A673 (cell line): ENCODE measurements around the gene MTHFD2L. TPM values are rescaled to one million over a fixed set of nuclear protein-coding genes. Genes with fewer than 3 reads are reported as not detected.

ENCODE experiments used
- BruUV-seq: library from RNA; stranded (reverse); fragments of 400-500 nt; replicated peaks from 2 replicates; lab custom pipeline; 2021; lab: Mats Ljungman, UMichigan
- CTCF ChIA-PET: fragments of 300-600 bp; sonication (Branson Sonifier 250); formaldehyde crosslinking; loops from one replicate; lab custom pipeline; 2022; ENCODE audit warnings: antibody characterized with exemption; lab: Charles Lee
- POLR2A ChIA-PET: fragments of 300-600 bp; sonication (Branson Sonifier 250); formaldehyde crosslinking; loops from one replicate; lab custom pipeline; 2022; ENCODE audit warnings: antibody characterized with exemption; ENCODE audit not compliant: low non-redundant PET; lab: Charles Lee
- DNase-seq: peaks from one replicate; pipeline ENCODE4 v3.0.0-alpha.2; 2015; ENCODE audit warnings: low spot score
- H3K27ac ChIP-seq: fragments of 200-600 bp; sonication (generic); 2 replicates; pipeline ENCODE4 v1.5.1; 2016; ENCODE audit warnings: mixed run types, low read depth, mild to moderate bottlenecking, mixed read lengths, antibody characterized with exemption, low read length; ENCODE audit not compliant: poor library complexity, severe bottlenecking
- H3K27me3 ChIP-seq: fragments of 200-600 bp; sonication (generic); replicated peaks from 2 replicates; pipeline ENCODE4 v1.6.1; 2017; ENCODE audit warnings: mixed run types, low read depth, mild to moderate bottlenecking, mixed read lengths, antibody characterized with exemption, low read length; ENCODE audit not compliant: insufficient read depth, poor library complexity
- H3K36me3 ChIP-seq: fragments of 200-600 bp; sonication (generic); 2 replicates; pipeline ENCODE4 v1.6.1; 2016; ENCODE audit warnings: mixed run types, mild to moderate bottlenecking, mixed read lengths, antibody characterized with exemption, low read length; ENCODE audit not compliant: insufficient read depth, poor library complexity, severe bottlenecking
- H3K4me1 ChIP-seq: fragments of 200-600 bp; sonication (generic); 2 replicates; pipeline ENCODE4 v1.6.1; 2017; ENCODE audit warnings: mixed run types, mild to moderate bottlenecking, mixed read lengths, antibody characterized with exemption, low read length; ENCODE audit not compliant: insufficient read depth, poor library complexity, severe bottlenecking
- H3K4me3 ChIP-seq: fragments of 200-600 bp; sonication (generic); 2 replicates; pipeline ENCODE4 v1.5.1; 2016; ENCODE audit warnings: low read depth, mixed run types, mild to moderate bottlenecking, mixed read lengths, low read length; ENCODE audit not compliant: poor library complexity, severe bottlenecking
- H3K9me3 ChIP-seq: fragments of 200-600 bp; sonication (generic); 2 replicates; pipeline ENCODE4 v1.6.1; 2016; ENCODE audit warnings: mixed run types, low read depth, mild to moderate bottlenecking, mixed read lengths, antibody characterized with exemption, low read length; ENCODE audit not compliant: poor library complexity, severe bottlenecking
- CTCF ChIP-seq: fragments of 300-800, 200-600 bp; sonication (generic); conservative IDR thresholded peaks from 2 replicates; pipeline ENCODE4 v1.5.1; 2017; ENCODE audit warnings: low read depth, mild to moderate bottlenecking, antibody characterized with exemption, low read length, moderate library complexity, mixed read lengths
- EZH2 ChIP-seq: fragments of 200-600 bp; sonication (generic); IDR thresholded peaks from 2 replicates; pipeline ENCODE4 v1.6.1; 2017; ENCODE audit warnings: borderline replicate concordance, low read depth, mild to moderate bottlenecking, mixed read lengths, antibody characterized with exemption, low read length; ENCODE audit not compliant: poor library complexity, severe bottlenecking
- intact Hi-C: fragments of 100-400 bp; cut with micrococcal nuclease; formaldehyde crosslinking; loops from one replicate; pipeline ENCODE4 v1.10.0; 2022; ENCODE audit not compliant: unreplicated experiment
- total RNA-seq: library from RNA; stranded (reverse); gene quantifications from 2 replicates; pipeline ENCODE4 v1.2.3, GENCODE V29; 2021

Gene MTHFD2L
- total RNA-seq, 1 experiment from 2014 or later: 11.4 TPM

DNA sequence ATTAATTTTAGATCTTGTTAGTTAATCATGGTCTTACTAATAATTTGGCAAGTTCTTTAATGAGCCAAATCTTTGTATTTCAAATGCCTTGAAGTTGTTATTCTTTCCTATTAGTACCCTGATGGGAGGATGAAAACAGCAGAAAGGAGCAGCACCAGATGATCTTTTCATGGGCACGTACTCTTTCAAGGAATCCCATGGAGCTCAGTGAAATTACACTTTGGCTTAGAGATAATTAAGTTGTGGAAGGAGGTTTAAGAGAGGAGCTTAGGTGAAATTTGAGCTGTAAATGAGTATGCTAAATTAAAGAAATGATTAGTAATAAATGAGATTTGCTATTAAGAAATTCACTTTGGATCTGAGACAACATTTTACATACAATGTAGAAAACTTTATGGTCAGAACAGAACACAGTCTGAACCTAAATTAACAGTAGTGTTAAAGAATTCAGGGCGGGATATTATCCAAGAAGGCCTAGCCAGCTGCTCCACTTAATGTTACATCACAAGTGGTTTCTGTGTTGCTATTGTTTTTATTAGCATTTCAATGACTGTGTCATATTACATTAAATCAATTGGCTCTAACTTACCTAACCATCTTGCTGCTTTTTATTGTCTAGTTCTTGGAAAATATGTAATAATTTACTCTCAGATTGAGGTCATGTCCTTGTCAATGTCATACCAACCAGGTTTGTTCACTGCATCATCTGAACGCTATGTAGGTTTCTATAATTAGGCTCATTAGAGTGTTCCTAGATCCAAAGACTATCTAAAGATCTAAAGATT lies 3.9 kb downstream of the MTHFD2L start:
- H3K4me1 ChIP-seq: peaks cover 5% of the 10 kb centered on the region
- no peak for DNase-seq
- peaks cover 8% of the 10 kb centered on the region for H3K36me3 ChIP-seq
- TF ChIP-seq CTCF: no peak
- no peak for TF ChIP-seq EZH2
- ChIA-PET POLR2A (no interaction called here), CTCF (no interaction called here)
- H3K9me3 ChIP-seq: no peaks in the 10 kb centered on the region
- H3K27ac ChIP-seq: no peak overlapping the region
- no peaks in the 10 kb centered on the region for H3K27me3 ChIP-seq
- intact Hi-C loops: no loop called here
- no TSS peak for BruUV-seq
- H3K4me3 ChIP-seq: no peak overlapping the region

- BruUV-seq: no TSS peak
- Histone ChIP-seq H3K27me3 (no peaks in the 10 kb centered on the region), H3K36me3 (peaks cover under 1% of the 10 kb centered on the region), H3K9me3 (no peaks in the 10 kb centered on the region), H3K4me3 (no peak overlapping the region), H3K4me1 (peaks cover 4% of the 10 kb centered on the region), H3K27ac (no peak overlapping the region)
- CTCF ChIA-PET: no interaction called here
- intact Hi-C loops: no loop called here
- TF ChIP-seq CTCF (no peak), EZH2 (no peak)
- POLR2A ChIA-PET: no interaction called here
- no peak for DNase-seq
Observed at GRCh38 chr4:74166135-74166534, 8.2 kb downstream of the MTHFD2L start.

DNA sequence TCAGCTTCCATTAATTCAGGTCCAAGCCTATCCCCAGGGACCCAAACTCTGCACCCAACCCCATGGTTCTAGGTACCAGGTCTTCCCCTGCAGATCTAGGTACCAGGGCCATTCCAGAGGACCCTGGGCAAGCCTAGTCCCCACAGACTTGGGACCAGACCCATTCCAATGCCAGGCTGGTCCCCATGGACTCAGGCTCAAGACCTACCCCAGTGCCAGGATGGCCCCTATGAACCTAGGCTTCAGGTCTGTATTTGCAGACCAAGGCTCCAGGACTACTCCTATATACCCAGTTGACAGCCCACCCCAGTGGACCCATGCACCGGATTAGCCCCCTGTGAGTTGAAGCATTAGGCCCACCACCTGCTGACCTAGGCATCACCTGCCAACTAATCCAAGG lies 8.9 kb downstream of the MTHFD2L start:
- H3K27ac ChIP-seq: no peak overlapping the region
- no TSS peak for BruUV-seq
- no peak for DNase-seq
- no peaks in the 10 kb centered on the region for H3K36me3 ChIP-seq
- no peaks in the 10 kb centered on the region for H3K4me1 ChIP-seq
- H3K9me3 ChIP-seq: no peaks in the 10 kb centered on the region
- ChIA-PET CTCF (no interaction called here), POLR2A (no interaction called here)
- no peaks in the 10 kb centered on the region for H3K27me3 ChIP-seq
- intact Hi-C loops: no loop called here
- no peak overlapping the region for H3K4me3 ChIP-seq
- no peak for TF ChIP-seq EZH2
- no peak for TF ChIP-seq CTCF
